H1 (cell line): ENCODE measurements around the gene ZNF679.

Source experiments
- CBX8 ChIP-seq: fragments of 300-800, 300-1000 bp; sonication (generic); IDR thresholded peaks from 2 replicates; pipeline ENCODE4 v1.7.1; 2016; ENCODE audit warnings: low read depth, low read length, borderline replicate concordance
- EP300 ChIP-seq, 2 experiments: IDR thresholded peaks; 1 replicate in 1 of 2; 2 replicates in 1 of 2; pipeline ENCODE4 v1.6.1; 2011 to 2012; ENCODE audit warnings: low read depth in 2 of 2, low read length in 2 of 2, mild to moderate bottlenecking in 2 of 2, borderline replicate concordance in 1 of 2, inconsistent platforms in 1 of 2, moderate library complexity in 1 of 2
- FOSL1 ChIP-seq: IDR thresholded peaks from 2 replicates; pipeline ENCODE4 v1.6.1; 2011; ENCODE audit warnings: mild to moderate bottlenecking, low read depth, low read length, moderate library complexity; ENCODE audit not compliant: insufficient read depth
- JUND ChIP-seq: IDR thresholded peaks from 2 replicates; pipeline ENCODE4 v1.6.1; 2011; ENCODE audit warnings: mild to moderate bottlenecking, improper control_type of control experiment, low read length
- POLR2A ChIP-seq, 2 experiments: IDR thresholded peaks; 1 replicate in 1 of 2; 2 replicates in 1 of 2; pipeline ENCODE4 v1.6.1; 2011; ENCODE audit warnings: low read depth in 2 of 2, low read length in 2 of 2, mild to moderate bottlenecking in 2 of 2; ENCODE audit errors: control extremely low read depth in 1 of 2
- RXRA ChIP-seq: IDR thresholded peaks from 2 replicates; pipeline ENCODE4 v1.6.1; 2011; ENCODE audit warnings: low read depth, mild to moderate bottlenecking, low read length, moderate library complexity; ENCODE audit not compliant: insufficient read depth
- TAF1 ChIP-seq: IDR thresholded peaks from 2 replicates; pipeline ENCODE4 v1.6.1; 2011; ENCODE audit warnings: mild to moderate bottlenecking, low read depth, low read length
- TAF7 ChIP-seq: optimal IDR thresholded peaks from 2 replicates; pipeline ENCODE3; 2011; ENCODE audit warnings: low read depth, mild to moderate bottlenecking, inconsistent platforms, low read length, moderate library complexity, borderline replicate concordance
- TF ChIP-seq, protein P1 (sequence below), 3 experiments: IDR thresholded peaks; 1 replicate in 2 of 3; 2 replicates in 1 of 3; pipeline versions ENCODE4 v1.5.1 to v1.6.1; 2011; ENCODE audit warnings: low read length in 3 of 3, mild to moderate bottlenecking in 3 of 3, inconsistent platforms in 2 of 3, low read depth in 1 of 3, moderate library complexity in 1 of 3; ENCODE audit not compliant: insufficient read depth in 1 of 3; ENCODE audit errors: control extremely low read depth in 1 of 3
- TF ChIP-seq, protein P2 (sequence below): IDR thresholded peaks from 2 replicates; pipeline ENCODE4 v1.6.1; 2012; ENCODE audit warnings: inconsistent platforms
- TF ChIP-seq, protein P3 (sequence below): IDR thresholded peaks from 2 replicates; pipeline ENCODE4 v1.6.1; 2012; ENCODE audit warnings: low read length, inconsistent platforms

DNA sequence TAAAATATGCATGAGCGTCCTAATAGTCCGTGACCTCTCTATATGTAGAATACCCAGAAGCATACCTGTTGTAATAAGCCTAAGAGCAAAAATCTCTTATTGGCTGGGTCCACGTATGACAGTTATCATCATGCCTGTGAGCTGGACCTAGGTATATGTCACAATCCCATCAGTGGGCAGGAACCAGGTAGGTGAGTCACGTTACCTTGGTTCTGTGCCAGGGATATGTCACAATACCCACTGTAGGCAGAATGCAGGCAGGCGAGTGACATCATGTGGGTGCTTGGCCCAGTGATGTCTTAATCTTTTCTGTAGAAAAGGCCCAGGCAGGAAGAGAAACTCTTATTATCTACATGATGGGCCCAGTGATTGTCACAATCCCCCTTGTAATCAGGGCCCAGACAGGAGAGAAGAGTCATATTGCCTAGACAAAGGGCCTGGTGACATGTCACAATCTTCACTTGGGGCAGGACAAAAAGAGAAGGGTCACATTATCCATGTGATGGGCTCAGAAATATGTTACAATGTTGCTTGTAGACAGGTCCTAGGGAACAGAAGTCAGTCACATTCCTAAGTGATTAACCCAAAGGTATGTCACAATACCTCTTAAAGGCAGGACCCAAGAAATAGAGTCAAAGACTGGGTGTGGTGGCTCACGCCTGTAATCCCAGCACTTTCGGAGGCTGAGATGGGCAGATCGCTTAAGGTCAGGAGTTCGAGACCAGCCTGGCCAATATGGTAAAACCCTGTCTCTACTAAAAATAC, 72.5 kb downstream of the ZNF679 start:
- TF ChIP-seq, protein P1, sequence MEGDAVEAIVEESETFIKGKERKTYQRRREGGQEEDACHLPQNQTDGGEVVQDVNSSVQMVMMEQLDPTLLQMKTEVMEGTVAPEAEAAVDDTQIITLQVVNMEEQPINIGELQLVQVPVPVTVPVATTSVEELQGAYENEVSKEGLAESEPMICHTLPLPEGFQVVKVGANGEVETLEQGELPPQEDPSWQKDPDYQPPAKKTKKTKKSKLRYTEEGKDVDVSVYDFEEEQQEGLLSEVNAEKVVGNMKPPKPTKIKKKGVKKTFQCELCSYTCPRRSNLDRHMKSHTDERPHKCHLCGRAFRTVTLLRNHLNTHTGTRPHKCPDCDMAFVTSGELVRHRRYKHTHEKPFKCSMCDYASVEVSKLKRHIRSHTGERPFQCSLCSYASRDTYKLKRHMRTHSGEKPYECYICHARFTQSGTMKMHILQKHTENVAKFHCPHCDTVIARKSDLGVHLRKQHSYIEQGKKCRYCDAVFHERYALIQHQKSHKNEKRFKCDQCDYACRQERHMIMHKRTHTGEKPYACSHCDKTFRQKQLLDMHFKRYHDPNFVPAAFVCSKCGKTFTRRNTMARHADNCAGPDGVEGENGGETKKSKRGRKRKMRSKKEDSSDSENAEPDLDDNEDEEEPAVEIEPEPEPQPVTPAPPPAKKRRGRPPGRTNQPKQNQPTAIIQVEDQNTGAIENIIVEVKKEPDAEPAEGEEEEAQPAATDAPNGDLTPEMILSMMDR (IDR thresholded peaks at IDR 0.05; ENCODE audit: control extremely low read depth in 1 of 3, insufficient read depth in 1 of 3, low read depth in 1 of 3, low read length in 3 of 3) = no peak
- TF ChIP-seq RXRA (no peak), TAF7 (no peak), FOSL1 (no peak), CBX8 (no peak), EP300 (IDR thresholded peaks at IDR 0.05; ENCODE audit: borderline replicate concordance in 1 of 2, low read depth in 2 of 2, low read length in 2 of 2) (no peak), TAF1 (no peak), POLR2A (IDR thresholded peaks at IDR 0.05; ENCODE audit: control extremely low read depth in 1 of 2, low read depth in 2 of 2, low read length in 2 of 2) (no peak), JUND (no peak)
- TF ChIP-seq, protein P2, sequence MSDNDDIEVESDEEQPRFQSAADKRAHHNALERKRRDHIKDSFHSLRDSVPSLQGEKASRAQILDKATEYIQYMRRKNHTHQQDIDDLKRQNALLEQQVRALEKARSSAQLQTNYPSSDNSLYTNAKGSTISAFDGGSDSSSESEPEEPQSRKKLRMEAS = no peak
- TF ChIP-seq, protein P3, sequence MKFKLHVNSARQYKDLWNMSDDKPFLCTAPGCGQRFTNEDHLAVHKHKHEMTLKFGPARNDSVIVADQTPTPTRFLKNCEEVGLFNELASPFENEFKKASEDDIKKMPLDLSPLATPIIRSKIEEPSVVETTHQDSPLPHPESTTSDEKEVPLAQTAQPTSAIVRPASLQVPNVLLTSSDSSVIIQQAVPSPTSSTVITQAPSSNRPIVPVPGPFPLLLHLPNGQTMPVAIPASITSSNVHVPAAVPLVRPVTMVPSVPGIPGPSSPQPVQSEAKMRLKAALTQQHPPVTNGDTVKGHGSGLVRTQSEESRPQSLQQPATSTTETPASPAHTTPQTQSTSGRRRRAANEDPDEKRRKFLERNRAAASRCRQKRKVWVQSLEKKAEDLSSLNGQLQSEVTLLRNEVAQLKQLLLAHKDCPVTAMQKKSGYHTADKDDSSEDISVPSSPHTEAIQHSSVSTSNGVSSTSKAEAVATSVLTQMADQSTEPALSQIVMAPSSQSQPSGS = no peak
